Measurements from ENCODE around the gene LCN6. TPM values are rescaled to one million over a fixed set of nuclear protein-coding genes. Genes with fewer than 3 reads are reported as not detected.

Gene LCN6
- total RNA-seq, 4 donors from 2014 or later = 1.1 to 2.9 TPM; not detected in 2

GRCh38 chr9:136735812-136736480 is 12.4 kb downstream of the LCN6 start:
- intact Hi-C loops (cut with DNase I; ENCODE audit: low total_unique reads) (no loop called here), in situ Hi-C loops (cut with MboI; ENCODE audit: low pct_ligation_motif_present in 1 of 4, low pct_unique_long_range_greater_than_20kb in 1 of 4, low sequenced_read_pairs in 3 of 4) (no loop called here)
- no peak for DNase-seq
- H3K36me3 ChIP-seq = no peaks in the 10 kb centered on the region
- H3K4me3 ChIP-seq = no peak overlapping the region
- H3K27me3 ChIP-seq = peaks cover 14% of the 10 kb centered on the region
- no peak overlapping the region for H3K27ac ChIP-seq
- no peaks in the 10 kb centered on the region for H3K9me3 ChIP-seq
- H3K4me1 ChIP-seq = peaks cover 0 to 2% (median under 1%) of the 10 kb centered on the region in 4 donors
- WGBS, 2 donors (ENCODE audit: low coverage in 1 of 2) = 88% methylated on average over 17 of the region's 21 CpGs; no CpG with 5 or more reads in 1 of the 2 donors
- no peak for TF ChIP-seq CTCF (IDR thresholded peaks at IDR 0.05)
- TF ChIP-seq EP300 (IDR thresholded peaks at IDR 0.05; ENCODE audit: low read depth) = no peak

- in situ Hi-C loops (cut with MboI; ENCODE audit: low pct_ligation_motif_present in 1 of 4, low pct_unique_long_range_greater_than_20kb in 1 of 4, low sequenced_read_pairs in 3 of 4) (no loop called here), intact Hi-C loops (cut with DNase I; ENCODE audit: low total_unique reads) (no loop called here)
- TF ChIP-seq POLR2AphosphoS5 (IDR thresholded peaks at IDR 0.05) = no peak
- no peak for TF ChIP-seq CTCF (IDR thresholded peaks at IDR 0.05)
- no peak for TF ChIP-seq POLR2A (IDR thresholded peaks at IDR 0.05)
- no peak for TF ChIP-seq EP300 (IDR thresholded peaks at IDR 0.05; ENCODE audit: low read depth)
- 78 to 91% methylated on average over 5 to 12 of the region's 12 CpGs for WGBS, 2 donors (ENCODE audit: low coverage in 1 of 2)
- no peak overlapping the region for H3K4me3 ChIP-seq
- no peak for DNase-seq
- no peak overlapping the region for H3K27ac ChIP-seq
- H3K4me1 ChIP-seq = no peaks in the 10 kb centered on the region
- H3K9me3 ChIP-seq = no peaks in the 10 kb centered on the region
- peaks cover 4% of the 10 kb centered on the region for H3K27me3 ChIP-seq
- no peaks in the 10 kb centered on the region for H3K36me3 ChIP-seq
Measured at GRCh38 chr9:136734837-136735496, 13.4 kb downstream of the LCN6 start.

- Histone ChIP-seq H3K4me3 (no peak overlapping the region), H3K9me3 (no peaks in the 10 kb centered on the region), H3K4me1 (peaks cover 3 to 10% (median 7%) of the 10 kb centered on the region in 4 donors), H3K36me3 (no peaks in the 10 kb centered on the region), H3K27ac (no peak overlapping the region), H3K27me3 (no peaks in the 10 kb centered on the region)
- WGBS, 2 donors (ENCODE audit: low coverage in 1 of 2) = 71% methylated on average over 11 of the region's 12 CpGs; no CpG with 5 or more reads in 1 of the 2 donors
- intact Hi-C loops (cut with DNase I; ENCODE audit: low total_unique reads) = no loop called here
- in situ Hi-C loops (cut with MboI; ENCODE audit: low pct_ligation_motif_present in 1 of 4, low pct_unique_long_range_greater_than_20kb in 1 of 4, low sequenced_read_pairs in 3 of 4) = no loop called here
- no peak for DNase-seq
- TF ChIP-seq POLR2A (IDR thresholded peaks at IDR 0.05) = no peak
- TF ChIP-seq CTCF (IDR thresholded peaks at IDR 0.05) = no peak
- TF ChIP-seq POLR2AphosphoS5 (IDR thresholded peaks at IDR 0.05) = no peak
- TF ChIP-seq EP300 (IDR thresholded peaks at IDR 0.05; ENCODE audit: low read depth) = no peak
Measured at GRCh38 chr9:136733611-136734010, 14.7 kb downstream of the LCN6 start.

GRCh38 chr9:136732444-136733178 is 15.7 kb downstream of the LCN6 start:
- 74 to 76% methylated on average over 5 to 16 of the region's 16 CpGs for WGBS, 2 donors (ENCODE audit: low coverage in 1 of 2)
- no peak for DNase-seq
- in situ Hi-C loops (cut with MboI; ENCODE audit: low pct_ligation_motif_present in 1 of 4, low pct_unique_long_range_greater_than_20kb in 1 of 4, low sequenced_read_pairs in 3 of 4) (no loop called here), intact Hi-C loops (cut with DNase I; ENCODE audit: low total_unique reads) (no loop called here)
- H3K36me3 ChIP-seq = no peaks in the 10 kb centered on the region
- no peak overlapping the region for H3K4me3 ChIP-seq
- TF ChIP-seq POLR2AphosphoS5 (IDR thresholded peaks at IDR 0.05) (no peak), POLR2A (IDR thresholded peaks at IDR 0.05) (no peak), CTCF (IDR thresholded peaks at IDR 0.05) (no peak), EP300 (IDR thresholded peaks at IDR 0.05; ENCODE audit: low read depth) (no peak)
- no peak overlapping the region for H3K27ac ChIP-seq
- no peaks in the 10 kb centered on the region for H3K9me3 ChIP-seq
- H3K27me3 ChIP-seq = no peaks in the 10 kb centered on the region
- H3K4me1 ChIP-seq = peaks cover 3 to 13% (median 11%) of the 10 kb centered on the region in 4 donors

All from transverse colon (tissue), 4 donors.